NCI-H2196 treated with DMSO at 0.1 percent for 48 hours (cell line): ENCODE measurements around the gene CUEDC1.

Experiments
- DNase-seq: peaks from one replicate; lab custom pipeline; 2025; ENCODE audit not compliant: unreplicated experiment; lab: John Stamatoyannopoulos, UW

The CUEDC1 gene

GRCh38 chr17:57900991-57901743 is 54.0 kb downstream of the CUEDC1 start:
- peak; percentile 94 for DNase-seq

- DNase-seq, result no peak
These were observed 55.4 kb downstream of the CUEDC1 start for GRCh38 chr17:57899822-57900221.

- DNase-seq, result no peak
These were observed 55.8 kb downstream of the CUEDC1 start for GRCh38 chr17:57899391-57899790.

GRCh38 chr17:57898487-57899311 is 56.5 kb downstream of the CUEDC1 start:
- no peak for DNase-seq

GRCh38 chr17:57895382-57896060 is 59.7 kb downstream of the CUEDC1 start:
- peak; percentile 38 for DNase-seq

GRCh38 chr17:57894848-57895247 is 60.4 kb downstream of the CUEDC1 start:
- DNase-seq, result no peak

- peak; percentile 93 for DNase-seq
These were observed 62.2 kb downstream of the CUEDC1 start for GRCh38 chr17:57892820-57893595.

GRCh38 chr17:57892146-57892819 is 62.9 kb downstream of the CUEDC1 start:
- peak; percentile 70 for DNase-seq

- DNase-seq, result no peak
These were observed 64.4 kb downstream of the CUEDC1 start for GRCh38 chr17:57890857-57891232.

GRCh38 chr17:57889892-57890856 is 65.0 kb downstream of the CUEDC1 start:
- DNase-seq, result no peak

GRCh38 chr17:57889252-57889651 is 66.0 kb downstream of the CUEDC1 start:
- no peak for DNase-seq

GRCh38 chr17:57888311-57889216 is 66.6 kb downstream of the CUEDC1 start:
- DNase-seq, result no peak

- no peak for DNase-seq
These were observed 68.1 kb downstream of the CUEDC1 start for GRCh38 chr17:57887161-57887560.

- no peak for DNase-seq
These were observed 69.2 kb downstream of the CUEDC1 start for GRCh38 chr17:57886020-57886419.

GRCh38 chr17:57885148-57885915 is 69.9 kb downstream of the CUEDC1 start:
- no peak for DNase-seq

- DNase-seq, result no peak
These were observed 73.3 kb downstream of the CUEDC1 start for GRCh38 chr17:57881783-57882351.

GRCh38 chr17:57881143-57881542 is 74.1 kb downstream of the CUEDC1 start:
- no peak for DNase-seq
